ENCODE data around the gene SIM2. TPM values are rescaled to one million over a fixed set of nuclear protein-coding genes. Genes with fewer than 3 reads are reported as not detected.

SIM2 gene
- total and polyA plus RNA-seq, 2 experiments from 2014 or later: 0.16 to 0.49 TPM

GRCh38 chr21:36762642-36763041 is 63.7 kb downstream of the SIM2 start:
- no peak overlapping the region for H3K4me3 Mint-ChIP-seq
- ATAC-seq (no peak), DNase-seq (ENCODE audit: low spot score) (no peak)
- no peaks in the 10 kb centered on the region for H3F3A ChIP-seq (replicated peaks; ENCODE audit: low read depth)
- H3K4me1 Mint-ChIP-seq: peaks cover 11% of the 10 kb centered on the region
- no peaks in the 10 kb centered on the region for H3K36me3 Mint-ChIP-seq (ENCODE audit: low read depth)
- no peaks in the 10 kb centered on the region for H3K79me2 ChIP-seq (replicated peaks; ENCODE audit: insufficient read depth)
- H3K4me3 ChIP-seq: no peak overlapping the region
- no peaks in the 10 kb centered on the region for H3K36me3 ChIP-seq (ENCODE audit: insufficient read depth)
- no peak overlapping the region for H3K4me2 ChIP-seq
- no peak for TF ChIP-seq EZH2 (IDR thresholded peaks at IDR 0.05; ENCODE audit: low read depth, unreplicated experiment)
- TF ChIP-seq JUNB (IDR thresholded peaks at IDR 0.05; ENCODE audit: unreplicated experiment): no peak
- TF ChIP-seq, protein P1, sequence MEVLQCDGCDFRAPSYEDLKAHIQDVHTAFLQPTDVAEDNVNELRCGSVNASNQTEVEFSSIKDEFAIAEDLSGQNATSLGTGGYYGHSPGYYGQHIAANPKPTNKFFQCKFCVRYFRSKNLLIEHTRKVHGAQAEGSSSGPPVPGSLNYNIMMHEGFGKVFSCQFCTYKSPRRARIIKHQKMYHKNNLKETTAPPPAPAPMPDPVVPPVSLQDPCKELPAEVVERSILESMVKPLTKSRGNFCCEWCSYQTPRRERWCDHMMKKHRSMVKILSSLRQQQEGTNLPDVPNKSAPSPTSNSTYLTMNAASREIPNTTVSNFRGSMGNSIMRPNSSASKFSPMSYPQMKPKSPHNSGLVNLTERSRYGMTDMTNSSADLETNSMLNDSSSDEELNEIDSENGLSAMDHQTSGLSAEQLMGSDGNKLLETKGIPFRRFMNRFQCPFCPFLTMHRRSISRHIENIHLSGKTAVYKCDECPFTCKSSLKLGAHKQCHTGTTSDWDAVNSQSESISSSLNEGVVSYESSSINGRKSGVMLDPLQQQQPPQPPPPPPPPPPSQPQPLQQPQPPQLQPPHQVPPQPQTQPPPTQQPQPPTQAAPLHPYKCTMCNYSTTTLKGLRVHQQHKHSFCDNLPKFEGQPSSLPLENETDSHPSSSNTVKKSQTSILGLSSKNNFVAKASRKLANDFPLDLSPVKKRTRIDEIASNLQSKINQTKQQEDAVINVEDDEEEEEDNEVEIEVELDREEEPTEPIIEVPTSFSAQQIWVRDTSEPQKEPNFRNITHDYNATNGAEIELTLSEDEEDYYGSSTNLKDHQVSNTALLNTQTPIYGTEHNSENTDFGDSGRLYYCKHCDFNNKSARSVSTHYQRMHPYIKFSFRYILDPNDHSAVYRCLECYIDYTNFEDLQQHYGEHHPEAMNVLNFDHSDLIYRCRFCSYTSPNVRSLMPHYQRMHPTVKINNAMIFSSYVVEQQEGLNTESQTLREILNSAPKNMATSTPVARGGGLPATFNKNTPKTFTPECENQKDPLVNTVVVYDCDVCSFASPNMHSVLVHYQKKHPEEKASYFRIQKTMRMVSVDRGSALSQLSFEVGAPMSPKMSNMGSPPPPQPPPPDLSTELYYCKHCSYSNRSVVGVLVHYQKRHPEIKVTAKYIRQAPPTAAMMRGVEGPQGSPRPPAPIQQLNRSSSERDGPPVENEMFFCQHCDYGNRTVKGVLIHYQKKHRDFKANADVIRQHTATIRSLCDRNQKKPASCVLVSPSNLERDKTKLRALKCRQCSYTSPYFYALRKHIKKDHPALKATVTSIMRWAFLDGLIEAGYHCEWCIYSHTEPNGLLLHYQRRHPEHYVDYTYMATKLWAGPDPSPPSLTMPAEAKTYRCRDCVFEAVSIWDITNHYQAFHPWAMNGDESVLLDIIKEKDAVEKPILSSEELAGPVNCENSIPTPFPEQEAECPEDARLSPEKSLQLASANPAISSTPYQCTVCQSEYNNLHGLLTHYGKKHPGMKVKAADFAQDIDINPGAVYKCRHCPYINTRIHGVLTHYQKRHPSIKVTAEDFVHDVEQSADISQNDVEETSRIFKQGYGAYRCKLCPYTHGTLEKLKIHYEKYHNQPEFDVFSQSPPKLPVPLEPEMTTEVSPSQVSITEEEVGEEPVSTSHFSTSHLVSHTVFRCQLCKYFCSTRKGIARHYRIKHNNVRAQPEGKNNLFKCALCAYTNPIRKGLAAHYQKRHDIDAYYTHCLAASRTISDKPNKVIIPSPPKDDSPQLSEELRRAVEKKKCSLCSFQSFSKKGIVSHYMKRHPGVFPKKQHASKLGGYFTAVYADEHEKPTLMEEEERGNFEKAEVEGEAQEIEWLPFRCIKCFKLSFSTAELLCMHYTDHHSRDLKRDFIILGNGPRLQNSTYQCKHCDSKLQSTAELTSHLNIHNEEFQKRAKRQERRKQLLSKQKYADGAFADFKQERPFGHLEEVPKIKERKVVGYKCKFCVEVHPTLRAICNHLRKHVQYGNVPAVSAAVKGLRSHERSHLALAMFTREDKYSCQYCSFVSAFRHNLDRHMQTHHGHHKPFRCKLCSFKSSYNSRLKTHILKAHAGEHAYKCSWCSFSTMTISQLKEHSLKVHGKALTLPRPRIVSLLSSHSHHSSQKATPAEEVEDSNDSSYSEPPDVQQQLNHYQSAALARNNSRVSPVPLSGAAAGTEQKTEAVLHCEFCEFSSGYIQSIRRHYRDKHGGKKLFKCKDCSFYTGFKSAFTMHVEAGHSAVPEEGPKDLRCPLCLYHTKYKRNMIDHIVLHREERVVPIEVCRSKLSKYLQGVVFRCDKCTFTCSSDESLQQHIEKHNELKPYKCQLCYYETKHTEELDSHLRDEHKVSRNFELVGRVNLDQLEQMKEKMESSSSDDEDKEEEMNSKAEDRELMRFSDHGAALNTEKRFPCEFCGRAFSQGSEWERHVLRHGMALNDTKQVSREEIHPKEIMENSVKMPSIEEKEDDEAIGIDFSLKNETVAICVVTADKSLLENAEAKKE (CRISPR knock-in tag; IDR thresholded peaks at IDR 0.05): no peak
- TF ChIP-seq ETS1 (IDR thresholded peaks at IDR 0.05): no peak
- TF ChIP-seq ZNF331 (CRISPR knock-in tag; IDR thresholded peaks at IDR 0.05; ENCODE audit: low read depth): no peak
- no peak for TF ChIP-seq CTCF (conservative IDR thresholded peaks at IDR 0.05; ENCODE audit: low read depth in 2 of 2)
- TF ChIP-seq POLR2AphosphoS5 (IDR thresholded peaks at IDR 0.05; ENCODE audit: low read depth): no peak
- TF ChIP-seq, protein P2, sequence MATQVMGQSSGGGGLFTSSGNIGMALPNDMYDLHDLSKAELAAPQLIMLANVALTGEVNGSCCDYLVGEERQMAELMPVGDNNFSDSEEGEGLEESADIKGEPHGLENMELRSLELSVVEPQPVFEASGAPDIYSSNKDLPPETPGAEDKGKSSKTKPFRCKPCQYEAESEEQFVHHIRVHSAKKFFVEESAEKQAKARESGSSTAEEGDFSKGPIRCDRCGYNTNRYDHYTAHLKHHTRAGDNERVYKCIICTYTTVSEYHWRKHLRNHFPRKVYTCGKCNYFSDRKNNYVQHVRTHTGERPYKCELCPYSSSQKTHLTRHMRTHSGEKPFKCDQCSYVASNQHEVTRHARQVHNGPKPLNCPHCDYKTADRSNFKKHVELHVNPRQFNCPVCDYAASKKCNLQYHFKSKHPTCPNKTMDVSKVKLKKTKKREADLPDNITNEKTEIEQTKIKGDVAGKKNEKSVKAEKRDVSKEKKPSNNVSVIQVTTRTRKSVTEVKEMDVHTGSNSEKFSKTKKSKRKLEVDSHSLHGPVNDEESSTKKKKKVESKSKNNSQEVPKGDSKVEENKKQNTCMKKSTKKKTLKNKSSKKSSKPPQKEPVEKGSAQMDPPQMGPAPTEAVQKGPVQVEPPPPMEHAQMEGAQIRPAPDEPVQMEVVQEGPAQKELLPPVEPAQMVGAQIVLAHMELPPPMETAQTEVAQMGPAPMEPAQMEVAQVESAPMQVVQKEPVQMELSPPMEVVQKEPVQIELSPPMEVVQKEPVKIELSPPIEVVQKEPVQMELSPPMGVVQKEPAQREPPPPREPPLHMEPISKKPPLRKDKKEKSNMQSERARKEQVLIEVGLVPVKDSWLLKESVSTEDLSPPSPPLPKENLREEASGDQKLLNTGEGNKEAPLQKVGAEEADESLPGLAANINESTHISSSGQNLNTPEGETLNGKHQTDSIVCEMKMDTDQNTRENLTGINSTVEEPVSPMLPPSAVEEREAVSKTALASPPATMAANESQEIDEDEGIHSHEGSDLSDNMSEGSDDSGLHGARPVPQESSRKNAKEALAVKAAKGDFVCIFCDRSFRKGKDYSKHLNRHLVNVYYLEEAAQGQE (IDR thresholded peaks at IDR 0.05; ENCODE audit: unreplicated experiment): no peak
- TF ChIP-seq EZH2phosphoT487 (IDR thresholded peaks at IDR 0.05; ENCODE audit: unreplicated experiment): no peak
- TF ChIP-seq CREB1 (CRISPR knock-in tag; IDR thresholded peaks at IDR 0.05; ENCODE audit: low read depth): no peak
- TF ChIP-seq NANOG (IDR thresholded peaks at IDR 0.05; ENCODE audit: borderline replicate concordance): no peak
- no peak for TF ChIP-seq ZNF114 (CRISPR knock-in tag; IDR thresholded peaks at IDR 0.05)
- TF ChIP-seq STAT1 (IDR thresholded peaks at IDR 0.05; ENCODE audit: unreplicated experiment): no peak
- H3K27me3 ChIP-seq (ENCODE audit: insufficient read depth): no peaks in the 10 kb centered on the region
- H3K27me3 Mint-ChIP-seq (ENCODE audit: insufficient read depth, low read depth, poor library complexity): peaks cover 6% of the 10 kb centered on the region
- H3K9me3 Mint-ChIP-seq: no peaks in the 10 kb centered on the region
- H3K9me2 ChIP-seq (ENCODE audit: insufficient read depth): no peaks in the 10 kb centered on the region
- H3K27ac ChIP-seq (ENCODE audit: low read depth): no peak overlapping the region
- no peaks in the 10 kb centered on the region for H3K4me1 ChIP-seq (ENCODE audit: insufficient read depth)
- H2AFZ ChIP-seq: no peak overlapping the region
- no peaks in the 10 kb centered on the region for H4K20me1 ChIP-seq (replicated peaks; ENCODE audit: insufficient read depth)
- H3K27ac Mint-ChIP-seq: no peak overlapping the region
